ENCODE results near the gene GATAD2B. TPM values are rescaled to one million over a fixed set of nuclear protein-coding genes. Genes with fewer than 3 reads are reported as not detected.
A peak's percentile ranks its signal among the peaks of the same experiment; 100 is the strongest.

GATAD2B gene
- total RNA-seq, 1 experiment from 2014 or later: 46.9 TPM

GRCh38 chr1:153963030-153963849 lies 40.5 kb upstream of the GATAD2B start, which contains the start of gene SLC39A1 (continued):
- 0 out of 2 replicates have a peak, but pooled peaks have one; percentile 10 for TF ChIP-seq PRDM15 (CRISPR knock-in tag; IDR thresholded peaks at IDR 0.05)
- TF ChIP-seq MXD4 (CRISPR knock-in tag; IDR thresholded peaks at IDR 0.05; ENCODE audit: borderline replicate concordance): no peak
- TF ChIP-seq GABPB1 (CRISPR knock-in tag; IDR thresholded peaks at IDR 0.05): no peak
- TF ChIP-seq TEAD4 (CRISPR knock-in tag; IDR thresholded peaks at IDR 0.05): no peak
- no peak for TF ChIP-seq FOXJ3 (CRISPR knock-in tag; IDR thresholded peaks at IDR 0.05; ENCODE audit: borderline replicate concordance)
- TF ChIP-seq TP53 (CRISPR knock-in tag; IDR thresholded peaks at IDR 0.05): no peak
- TF ChIP-seq SMAD4 (CRISPR knock-in tag; IDR thresholded peaks at IDR 0.05): no peak
- peak; percentile 49; the same call in 1 of the 2 replicates for TF ChIP-seq ZNF281 (CRISPR knock-in tag; IDR thresholded peaks at IDR 0.05)
- TF ChIP-seq ZNF263 (CRISPR knock-in tag; IDR thresholded peaks at IDR 0.05; ENCODE audit: low read depth): no peak
- TF ChIP-seq SP1 (CRISPR knock-in tag; conservative IDR thresholded peaks at IDR 0.05): peak; percentile 80
- no peak for TF ChIP-seq ZNF138 (CRISPR knock-in tag; conservative IDR thresholded peaks at IDR 0.05)
- 0 out of 2 replicates have a peak, but pooled peaks have one; percentile 56 for TF ChIP-seq E2F5 (CRISPR knock-in tag; IDR thresholded peaks at IDR 0.05)
- 0 out of 2 replicates have a peak, but pooled peaks have one; percentile 23 for TF ChIP-seq NFE2L1 (CRISPR knock-in tag; IDR thresholded peaks at IDR 0.05)
- no peak for TF ChIP-seq ZNF416 (CRISPR knock-in tag; IDR thresholded peaks at IDR 0.05)
- no peak for TF ChIP-seq ZNF317 (CRISPR knock-in tag; IDR thresholded peaks at IDR 0.05; ENCODE audit: borderline replicate concordance, low read depth)
- no peak for TF ChIP-seq IRF2 (CRISPR knock-in tag; IDR thresholded peaks at IDR 0.05; ENCODE audit: borderline replicate concordance, low read depth)
- TF ChIP-seq ARID4B (CRISPR knock-in tag; IDR thresholded peaks at IDR 0.05; ENCODE audit: borderline replicate concordance): 0 out of 2 replicates have a peak, but pooled peaks have one; percentile 33
- TF ChIP-seq FOXK1 (CRISPR knock-in tag; IDR thresholded peaks at IDR 0.05): peak; percentile 72
- no peak for TF ChIP-seq NFATC4 (CRISPR knock-in tag; IDR thresholded peaks at IDR 0.05)
- no peak for TF ChIP-seq TCF7 (CRISPR knock-in tag; IDR thresholded peaks at IDR 0.05; ENCODE audit: low read depth)
- no peak for TF ChIP-seq GRHL2 (CRISPR knock-in tag; IDR thresholded peaks at IDR 0.05; ENCODE audit: insufficient replicate concordance, severe bottlenecking)
- TF ChIP-seq RELA (CRISPR knock-in tag; IDR thresholded peaks at IDR 0.05; ENCODE audit: borderline replicate concordance): no peak
- TF ChIP-seq ZNF423 (CRISPR knock-in tag; IDR thresholded peaks at IDR 0.05): no peak
- no peak for TF ChIP-seq ZSCAN18 (CRISPR knock-in tag; IDR thresholded peaks at IDR 0.05)
- no peak for TF ChIP-seq CDX4 (CRISPR knock-in tag; IDR thresholded peaks at IDR 0.05; ENCODE audit: borderline replicate concordance)

Data from WTC11 (cell line).